ENCODE results near the gene SEMA3G. TPM values are rescaled to one million over a fixed set of nuclear protein-coding genes. Genes with fewer than 3 reads are reported as not detected.

The SEMA3G gene
- 15.3 TPM for total RNA-seq
- long read RNA-seq, full-length matches to known transcripts = 1 of 51 reads
- long read RNA-seq, partial matches to known transcripts = 36 of 51 reads
- long read RNA-seq, other reads (novel, unspliced or antisense) = 14 of 51 reads

DNA sequence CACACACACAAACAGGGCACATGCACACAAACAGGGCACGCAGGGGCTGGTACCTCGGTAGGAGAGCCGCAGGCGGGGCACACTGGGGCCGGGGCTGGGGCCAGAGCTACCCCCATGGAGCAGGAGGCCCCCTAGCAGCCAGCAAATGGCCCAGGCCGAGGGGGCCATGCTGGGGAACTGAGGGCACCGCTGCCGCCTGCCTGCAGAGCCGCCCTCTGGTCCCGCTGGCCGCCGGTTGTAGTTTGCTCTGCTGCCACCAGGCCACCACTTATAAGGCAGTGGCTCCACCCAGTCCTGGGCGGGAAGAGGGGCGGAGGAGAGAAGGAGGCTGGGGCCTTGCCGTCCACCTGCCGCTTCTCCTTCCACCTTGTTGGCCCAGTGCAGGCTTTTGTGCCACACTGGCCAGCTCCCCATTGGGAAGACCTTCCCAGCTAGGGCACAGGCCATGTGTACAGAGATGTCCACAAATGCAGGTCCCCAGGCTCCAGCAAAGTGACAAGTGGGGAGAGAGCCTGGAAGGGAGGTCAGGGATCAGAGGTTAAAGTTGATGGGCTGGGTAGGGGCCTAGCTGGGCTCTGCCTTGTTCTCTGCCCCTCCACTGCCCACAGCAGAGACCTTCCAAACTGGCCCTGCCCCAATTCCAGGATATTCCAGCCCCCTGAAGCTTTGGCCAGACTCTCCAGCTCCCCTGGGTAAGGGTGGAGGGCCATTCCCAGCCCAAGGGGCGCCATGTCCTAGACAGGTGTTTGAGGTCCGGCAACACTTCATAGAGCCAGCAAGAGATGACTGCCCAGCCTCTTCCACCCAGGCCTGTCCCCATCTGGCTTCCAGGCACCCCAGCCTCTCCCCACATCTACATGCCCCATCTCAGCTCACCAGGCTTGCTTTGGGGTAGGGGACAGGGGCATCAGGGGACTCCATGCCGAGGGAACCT, at the start of gene SEMA3G:
SEMA3G (minus strand) TSS at position 244 of the 934 bp plus-strand sequence; CDS start at position 168, 76 bp downstream.
- intact Hi-C loops (cut with DNase I) = loop anchor here (5.0 kb wide), 1 partner anchor 218 kb away; the partner anchor contains the start of gene TLR9
- peak; percentile 88 for DNase-seq (ENCODE audit: low spot score)

DNA sequence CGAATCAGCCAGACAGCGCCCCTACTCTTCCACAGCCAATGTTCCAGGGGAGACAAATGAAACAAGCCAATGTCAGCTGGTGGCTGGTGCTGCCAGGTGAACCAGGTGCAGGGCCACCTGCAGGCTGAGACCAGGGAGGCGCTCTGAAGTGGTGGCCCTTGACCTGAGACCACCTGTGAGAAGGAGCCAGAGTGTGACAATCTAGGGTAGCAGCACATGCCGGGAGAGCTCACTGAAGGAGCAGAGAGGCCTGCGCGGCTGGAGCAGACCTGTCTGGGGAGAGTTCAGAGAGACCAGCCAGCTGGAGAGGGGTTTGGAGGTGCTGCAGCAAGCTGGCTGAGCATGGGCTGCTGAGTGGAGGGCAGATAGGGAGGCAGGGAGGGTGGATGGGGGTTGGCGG, 49.5 kb upstream of the SEMA3G start:
- DNase-seq (ENCODE audit: low spot score) = no peak

DNA sequence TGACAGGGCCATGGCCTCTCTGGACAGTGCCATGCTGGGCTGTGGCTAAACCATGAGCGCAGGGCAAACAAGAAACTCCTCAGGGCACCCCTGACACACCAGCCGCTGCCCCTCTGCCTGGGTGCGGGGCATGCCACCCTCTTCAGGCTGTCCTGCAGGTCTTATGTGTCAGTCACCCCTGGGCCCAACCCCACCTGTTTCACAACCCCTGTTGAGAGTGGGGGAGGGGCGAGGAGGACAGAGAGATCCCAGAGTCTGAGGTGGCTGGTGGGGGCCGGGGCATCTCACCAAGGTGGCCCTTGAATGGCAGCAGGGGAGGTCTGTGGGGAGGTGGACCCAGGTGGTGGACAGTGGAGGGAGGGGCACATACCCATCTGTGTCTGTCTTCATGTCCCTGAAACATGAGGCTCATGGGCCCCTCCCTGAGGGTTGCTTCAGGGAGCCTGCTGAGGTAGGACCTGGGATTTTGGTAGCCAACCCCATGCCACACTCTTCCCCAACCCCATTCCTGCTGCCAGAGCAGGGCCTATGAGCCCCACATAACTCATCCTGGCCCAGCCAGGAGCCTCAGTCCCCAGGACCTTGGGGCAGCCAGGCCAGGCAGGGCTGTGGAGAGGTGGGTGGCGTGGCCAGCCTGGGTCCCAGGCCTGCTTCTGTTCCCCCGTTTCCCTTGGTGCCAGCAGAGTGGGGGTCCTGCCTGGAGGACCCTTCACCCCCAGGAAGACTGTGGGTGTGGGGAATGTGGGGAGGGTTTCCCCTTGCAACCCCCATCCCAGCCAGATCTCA, 48.5 kb upstream of the SEMA3G start:
- intact Hi-C loops (cut with DNase I) = no loop called here
- DNase-seq (ENCODE audit: low spot score) = no peak

More for the DNA sequence above, 49.5 kb upstream of the SEMA3G start:
- intact Hi-C loops (cut with DNase I) = no loop called here

GRCh38 chr3:52492059-52492458, 47.2 kb upstream of the SEMA3G start:
- intact Hi-C loops (cut with DNase I) = no loop called here
- DNase-seq (ENCODE audit: low spot score) = no peak

DNA sequence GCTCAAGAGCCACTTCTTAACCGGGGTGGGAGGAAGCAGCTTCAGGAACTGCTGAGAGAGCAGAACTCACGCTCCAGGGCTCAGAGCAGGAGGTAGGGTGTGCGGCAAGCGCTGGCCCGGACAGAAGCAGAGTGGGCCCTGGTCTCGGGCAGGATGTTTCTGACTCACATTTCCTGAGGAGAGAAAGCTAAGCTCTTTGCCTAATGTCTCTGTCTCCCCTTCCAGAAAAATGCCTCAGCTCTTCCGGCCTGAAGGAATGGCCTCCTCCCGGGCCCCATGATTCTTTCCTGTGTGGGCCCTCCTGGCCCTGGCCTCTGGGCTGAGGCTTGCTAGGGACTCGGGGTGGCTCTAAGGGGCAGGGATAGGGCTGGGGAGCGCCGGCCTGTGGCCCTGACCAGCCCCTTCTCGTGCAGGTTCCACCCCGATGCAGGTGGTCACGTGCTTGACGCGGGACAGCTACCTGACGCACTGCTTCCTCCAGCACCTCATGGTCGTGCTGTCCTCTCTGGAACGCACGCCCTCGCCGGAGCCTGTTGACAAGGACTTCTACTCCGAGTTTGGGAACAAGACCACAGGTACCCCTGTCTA, 46.1 kb upstream of the SEMA3G start:
- intact Hi-C loops (cut with DNase I) = no loop called here

DNA sequence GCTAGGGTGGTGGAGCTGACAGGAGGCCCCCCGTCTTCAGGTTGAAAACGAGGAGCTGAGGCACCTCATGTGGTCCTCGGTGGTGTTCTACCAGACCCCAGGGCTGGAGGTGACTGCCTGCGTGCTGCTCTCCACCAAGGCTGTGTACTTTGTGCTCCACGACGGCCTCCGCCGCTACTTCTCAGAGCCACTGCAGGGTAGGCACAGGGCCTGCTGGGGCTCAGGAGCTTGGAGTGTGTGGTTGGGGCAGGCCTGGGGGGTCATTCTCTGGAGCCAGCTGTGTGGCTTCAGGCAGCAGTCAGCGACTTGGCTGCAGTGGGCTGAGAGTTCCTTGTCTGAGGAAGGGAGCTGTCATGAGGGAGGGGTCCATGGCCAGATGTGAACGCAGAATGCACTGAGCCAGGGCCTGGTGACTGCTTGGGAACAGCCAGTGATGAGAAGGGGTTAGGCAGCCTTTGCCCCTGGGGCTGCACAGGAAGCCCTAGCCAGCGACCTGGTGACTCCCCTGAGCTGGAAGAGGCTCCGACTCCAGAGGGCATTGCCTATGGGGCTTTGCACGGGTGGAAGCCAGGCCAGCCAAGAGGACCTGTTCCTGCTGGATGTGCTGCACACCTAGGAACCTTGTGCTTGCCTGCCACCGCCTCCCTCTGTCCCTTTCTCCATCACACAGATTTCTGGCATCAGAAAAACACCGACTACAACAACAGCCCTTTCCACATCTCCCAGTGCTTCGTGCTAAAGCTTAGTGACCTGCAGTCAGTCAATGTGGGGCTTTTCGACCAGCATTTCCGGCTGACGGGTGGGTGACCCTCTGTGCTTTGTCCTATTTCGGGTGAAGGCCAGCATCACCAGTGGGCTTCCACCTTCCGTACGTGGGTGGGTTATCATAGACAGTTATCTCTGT, 45.4 kb upstream of the SEMA3G start:
- intact Hi-C loops (cut with DNase I) = no loop called here
- DNase-seq (ENCODE audit: low spot score) = no peak

More for the DNA sequence above, 46.1 kb upstream of the SEMA3G start:
- peak; percentile 85 for DNase-seq (ENCODE audit: low spot score)

- no peak for DNase-seq (ENCODE audit: low spot score)
- intact Hi-C loops (cut with DNase I) = no loop called here
Observed at GRCh38 chr3:52489453-52489852, 44.5 kb upstream of the SEMA3G start.

GRCh38 chr3:52488746-52489145, 43.8 kb upstream of the SEMA3G start:
- DNase-seq (ENCODE audit: low spot score) = no peak
- intact Hi-C loops (cut with DNase I) = no loop called here

DNA sequence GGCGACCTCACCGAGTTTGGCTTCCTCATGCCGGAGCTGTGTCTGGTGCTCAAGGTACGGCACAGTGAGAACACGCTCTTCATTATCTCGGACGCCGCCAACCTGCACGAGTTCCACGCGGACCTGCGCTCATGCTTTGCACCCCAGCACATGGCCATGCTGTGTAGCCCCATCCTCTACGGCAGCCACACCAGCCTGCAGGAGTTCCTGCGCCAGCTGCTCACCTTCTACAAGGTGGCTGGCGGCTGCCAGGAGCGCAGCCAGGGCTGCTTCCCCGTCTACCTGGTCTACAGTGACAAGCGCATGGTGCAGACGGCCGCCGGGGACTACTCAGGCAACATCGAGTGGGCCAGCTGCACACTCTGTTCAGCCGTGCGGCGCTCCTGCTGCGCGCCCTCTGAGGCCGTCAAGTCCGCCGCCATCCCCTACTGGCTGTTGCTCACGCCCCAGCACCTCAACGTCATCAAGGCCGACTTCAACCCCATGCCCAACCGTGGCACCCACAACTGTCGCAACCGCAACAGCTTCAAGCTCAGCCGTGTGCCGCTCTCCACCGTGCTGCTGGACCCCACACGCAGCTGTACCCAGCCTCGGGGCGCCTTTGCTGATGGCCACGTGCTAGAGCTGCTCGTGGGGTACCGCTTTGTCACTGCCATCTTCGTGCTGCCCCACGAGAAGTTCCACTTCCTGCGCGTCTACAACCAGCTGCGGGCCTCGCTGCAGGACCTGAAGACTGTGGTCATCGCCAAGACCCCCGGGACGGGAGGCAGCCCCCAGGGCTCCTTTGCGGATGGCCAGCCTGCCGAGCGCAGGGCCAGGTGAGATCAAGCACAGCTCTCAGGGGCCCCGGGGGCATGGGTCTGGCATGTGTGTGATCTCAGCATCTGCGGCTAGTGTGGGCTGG, 43.1 kb upstream of the SEMA3G start:
- intact Hi-C loops (cut with DNase I) = no loop called here

GRCh38 chr3:52487050-52487787, 42.3 kb upstream of the SEMA3G start:
- intact Hi-C loops (cut with DNase I) = no loop called here
- no peak for DNase-seq (ENCODE audit: low spot score)

More for the DNA sequence above, 43.1 kb upstream of the SEMA3G start:
- DNase-seq (ENCODE audit: low spot score) = no peak

DNA sequence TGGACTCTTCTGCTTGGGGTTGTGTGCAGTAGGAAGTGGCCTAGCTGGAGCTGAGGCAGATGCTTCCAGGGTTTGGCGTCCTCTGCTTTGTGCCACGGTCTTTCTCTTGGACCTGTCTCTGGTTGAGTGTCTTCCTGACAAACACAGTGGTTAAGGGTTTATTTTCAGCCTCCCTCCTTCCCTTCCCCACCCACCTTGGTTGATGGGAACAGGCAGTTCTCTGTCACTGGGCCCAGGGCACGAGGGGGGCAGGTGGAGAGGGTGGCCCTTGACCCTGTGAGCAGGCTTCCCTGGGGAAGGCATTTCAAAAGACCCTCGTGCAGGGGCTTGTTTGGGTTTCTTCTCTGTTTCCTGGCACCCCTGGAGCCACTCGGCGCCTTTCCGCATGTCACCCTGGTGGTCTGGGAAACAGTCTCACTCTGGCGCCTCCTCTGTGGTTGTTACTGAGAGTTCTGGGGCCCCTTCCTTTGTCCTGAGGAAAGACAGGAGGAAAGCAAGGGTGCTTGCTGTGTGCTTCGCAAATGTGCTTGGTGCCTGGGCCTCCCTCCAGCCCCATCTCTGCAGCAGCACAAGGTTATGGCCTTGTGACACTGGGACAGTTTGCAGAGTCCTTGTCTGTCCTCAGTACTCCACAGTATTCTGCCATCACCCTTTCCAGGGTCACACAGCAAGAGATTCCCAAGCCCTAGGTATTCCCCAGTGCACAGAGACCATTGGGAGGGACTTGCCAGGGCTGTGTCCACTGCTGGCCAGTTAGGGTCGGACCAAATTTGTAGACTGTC, 40.0 kb upstream of the SEMA3G start:
- intact Hi-C loops (cut with DNase I) = no loop called here
- DNase-seq (ENCODE audit: low spot score) = no peak

GRCh38 chr3:52483577-52484381, 38.9 kb upstream of the SEMA3G start:
- intact Hi-C loops (cut with DNase I) = loop anchor here (2.0 kb wide), 1 partner anchor 47 kb away; no protein-coding TSS in a partner anchor
- DNase-seq (ENCODE audit: low spot score) = no peak

- intact Hi-C loops (cut with DNase I) = loop anchor here (2.0 kb wide), 1 partner anchor 48 kb away; no protein-coding TSS in a partner anchor
- DNase-seq (ENCODE audit: low spot score) = no peak
Observed at GRCh38 chr3:52483081-52483480, 38.2 kb upstream of the SEMA3G start.

GRCh38 chr3:52481819-52482521, 37.1 kb upstream of the SEMA3G start:
- DNase-seq (ENCODE audit: low spot score) = no peak
- intact Hi-C loops (cut with DNase I) = loop anchor here (2.0 kb wide), 1 partner anchor 49 kb away; no protein-coding TSS in a partner anchor

Measured in cardiac septum (tissue), 1 donor.